DOHH2 (cell line): ENCODE results near the gene PRKCQ.

Experiments
- H3F3A ChIP-seq: fragments of 200-600 bp; sonication (generic), shearing (Covaris generic); 2 replicates; pipeline ENCODE4 v1.6.0; 2016; ENCODE audit warnings: antibody characterized with exemption, mild to moderate bottlenecking; ENCODE audit not compliant: control insufficient read depth, insufficient read depth
- H3K27ac ChIP-seq: fragments of 200-600 bp; sonication (generic); 2 replicates; pipeline ENCODE4 v1.5.1; 2014; ENCODE audit warnings: low read depth, mild to moderate bottlenecking, low read length, moderate library complexity
- H3K27me3 ChIP-seq: fragments of 200-600 bp; sonication (generic); 2 replicates; pipeline ENCODE4 v1.6.1; 2014; ENCODE audit warnings: mild to moderate bottlenecking, low read length, mixed read lengths; ENCODE audit not compliant: control insufficient read depth
- H3K36me3 ChIP-seq: fragments of 200-600 bp; sonication (generic); 2 replicates; pipeline ENCODE4 v1.6.1; 2014; ENCODE audit warnings: mild to moderate bottlenecking, low read length, moderate library complexity, mixed read lengths; ENCODE audit not compliant: control insufficient read depth
- H3K4me1 ChIP-seq: fragments of 200-600 bp; sonication (generic); 2 replicates; pipeline ENCODE4 v1.6.1; 2014; ENCODE audit warnings: mild to moderate bottlenecking, low read length, mixed read lengths; ENCODE audit not compliant: control insufficient read depth
- H3K4me2 ChIP-seq: fragments of 200-600 bp; sonication (generic); 2 replicates; pipeline ENCODE4 v1.6.0; 2014; ENCODE audit warnings: mild to moderate bottlenecking, low read length, moderate library complexity
- H3K4me3 ChIP-seq: fragments of 200-600 bp; sonication (generic); 2 replicates; pipeline ENCODE4 v1.5.1; 2014; ENCODE audit warnings: mild to moderate bottlenecking, low read length, mixed read lengths
- H3K79me2 ChIP-seq: fragments of 200-600 bp; sonication (generic); 2 replicates; pipeline ENCODE4 v1.6.1; 2014; ENCODE audit warnings: mild to moderate bottlenecking, low read length, mixed read lengths; ENCODE audit not compliant: control insufficient read depth
- H3K9me2 ChIP-seq: fragments of 200-600 bp; sonication (generic); replicated peaks from 2 replicates; pipeline ENCODE4 v1.6.1; 2014; ENCODE audit warnings: mild to moderate bottlenecking, low read length, mixed read lengths; ENCODE audit not compliant: control insufficient read depth
- H3K9me3 ChIP-seq: fragments of 200-600 bp; sonication (generic); 2 replicates; pipeline ENCODE4 v1.6.1; 2014; ENCODE audit warnings: antibody characterized with exemption, low read length, mixed read lengths; ENCODE audit not compliant: control insufficient read depth, insufficient read depth
- H4K20me1 ChIP-seq: fragments of 200-600 bp; sonication (generic); 2 replicates; pipeline ENCODE4 v1.6.0; 2014; ENCODE audit warnings: low read depth, mild to moderate bottlenecking, antibody characterized with exemption, low read length, moderate library complexity; ENCODE audit not compliant: control insufficient read depth, insufficient read depth
- CTCF ChIP-seq: fragments of 200-600 bp; sonication (generic); IDR thresholded peaks from one replicate; pipeline ENCODE4 v1.5.1; 2014; ENCODE audit warnings: antibody characterized with exemption, mild to moderate bottlenecking, low read depth, low read length; ENCODE audit not compliant: poor library complexity, severe bottlenecking
- EZH2phosphoT487 ChIP-seq: fragments of 200-600 bp; sonication (generic); IDR thresholded peaks from 2 replicates; pipeline ENCODE4 v1.6.1; 2017; ENCODE audit warnings: borderline replicate concordance, mild to moderate bottlenecking, antibody characterized with exemption, low read length, moderate library complexity, mixed read lengths

PRKCQ gene

GRCh38 chr10:6528198-6528950, 51.7 kb downstream of the PRKCQ start:
- Histone ChIP-seq H3K36me3 (no peaks in the 10 kb centered on the region), H3K79me2 (no peaks in the 10 kb centered on the region), H3K4me3 (no peak overlapping the region), H3F3A (no peaks in the 10 kb centered on the region), H3K4me2 (no peak overlapping the region), H3K9me2 (no peaks in the 10 kb centered on the region), H3K9me3 (no peaks in the 10 kb centered on the region), H3K27me3 (no peaks in the 10 kb centered on the region), H3K27ac (no peak overlapping the region), H4K20me1 (no peaks in the 10 kb centered on the region), H3K4me1 (no peaks in the 10 kb centered on the region)
- TF ChIP-seq CTCF (no peak), EZH2phosphoT487 (no peak)

- TF ChIP-seq EZH2phosphoT487, result no peak
- Histone ChIP-seq H3K9me3 (no peaks in the 10 kb centered on the region), H3K4me3 (no peak overlapping the region), H3K9me2 (no peaks in the 10 kb centered on the region), H3K4me2 (no peak overlapping the region), H3K36me3 (no peaks in the 10 kb centered on the region), H3K27ac (no peak overlapping the region), H4K20me1 (no peaks in the 10 kb centered on the region), H3K79me2 (no peaks in the 10 kb centered on the region), H3K4me1 (no peaks in the 10 kb centered on the region), H3F3A (no peaks in the 10 kb centered on the region), H3K27me3 (no peaks in the 10 kb centered on the region)
Measured at GRCh38 chr10:6525599-6526165, 54.4 kb downstream of the PRKCQ start.

- H3K4me1 ChIP-seq, result no peaks in the 10 kb centered on the region
- no peaks in the 10 kb centered on the region for H3K79me2 ChIP-seq
- H3K27ac ChIP-seq, result no peak overlapping the region
- H4K20me1 ChIP-seq, result no peaks in the 10 kb centered on the region
- no peak for TF ChIP-seq EZH2phosphoT487
- H3K9me2 ChIP-seq, result no peaks in the 10 kb centered on the region
- H3K9me3 ChIP-seq, result no peaks in the 10 kb centered on the region
- H3K4me3 ChIP-seq, result no peak overlapping the region
- H3K27me3 ChIP-seq, result peaks cover 8% of the 10 kb centered on the region; the same call in 1 of the 2 replicates
- no peaks in the 10 kb centered on the region for H3F3A ChIP-seq
- H3K36me3 ChIP-seq, result no peaks in the 10 kb centered on the region
- H3K4me2 ChIP-seq, result no peak overlapping the region
Measured at GRCh38 chr10:6522230-6522629, 57.8 kb downstream of the PRKCQ start.

GRCh38 chr10:6520138-6520537, 59.9 kb downstream of the PRKCQ start:
- Histone ChIP-seq H3K4me3 (no peak overlapping the region), H3K4me1 (no peaks in the 10 kb centered on the region), H3K4me2 (no peak overlapping the region), H3K36me3 (no peaks in the 10 kb centered on the region), H3K79me2 (no peaks in the 10 kb centered on the region), H3F3A (no peaks in the 10 kb centered on the region), H3K27me3 (peaks cover 8% of the 10 kb centered on the region; the same call in 1 of the 2 replicates), H3K27ac (no peak overlapping the region), H3K9me2 (no peaks in the 10 kb centered on the region), H3K9me3 (no peaks in the 10 kb centered on the region), H4K20me1 (no peaks in the 10 kb centered on the region)
- TF ChIP-seq EZH2phosphoT487 (no peak), CTCF (no peak)
